TTC549 (cell line): Measurements from ENCODE around the gene EIPR1.
"Not testable (repeated sequence)": the region's sequence is repeated elsewhere in the genome, so short reads cannot be mapped to it uniquely, and the experiment has no call there.

Experiments
- FAIRE-seq: peaks from 2 replicates; lab custom pipeline; 2012; peaks lifted over from hg19 to GRCh38; lab: Jason Lieb, UNC

Gene EIPR1

DNA sequence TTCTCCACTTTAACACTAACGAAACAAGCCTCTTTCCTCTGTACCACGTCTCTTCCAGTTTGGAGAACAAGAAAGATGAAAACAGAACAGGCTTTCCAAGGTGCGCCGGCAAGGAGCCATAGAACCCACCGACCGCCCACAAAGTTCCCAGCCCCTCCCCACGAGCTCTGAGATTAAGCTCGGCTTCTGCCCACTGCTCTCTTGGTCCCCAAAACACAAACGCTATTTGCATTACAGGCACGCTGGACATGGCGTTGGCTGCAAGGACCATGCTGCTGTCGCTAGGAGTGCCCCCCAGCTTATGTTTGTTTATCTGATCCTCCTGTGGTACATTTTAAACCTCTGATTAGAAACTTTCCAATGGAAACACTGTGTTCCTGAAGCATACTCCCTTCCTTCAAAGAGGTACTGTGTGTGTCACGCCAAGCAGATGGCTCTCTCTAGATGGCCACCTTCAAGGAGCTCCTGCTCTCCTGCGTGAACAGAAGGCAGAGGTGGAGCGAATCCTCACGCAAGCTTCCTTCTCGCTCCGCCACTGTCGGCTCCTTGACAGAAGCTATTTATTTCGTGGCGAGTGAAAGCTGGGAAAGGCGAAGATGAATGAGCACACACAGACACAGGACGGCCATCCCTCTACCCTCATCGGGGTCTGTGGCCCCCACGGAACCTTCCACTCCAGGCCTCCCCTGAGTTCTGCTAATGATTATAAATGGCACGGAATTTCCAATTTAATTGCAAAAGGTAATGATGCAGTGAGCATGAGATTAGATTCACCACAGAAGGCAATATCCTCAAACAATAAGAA, 166.2 kb downstream of the EIPR1 start:
- FAIRE-seq = no peak

DNA sequence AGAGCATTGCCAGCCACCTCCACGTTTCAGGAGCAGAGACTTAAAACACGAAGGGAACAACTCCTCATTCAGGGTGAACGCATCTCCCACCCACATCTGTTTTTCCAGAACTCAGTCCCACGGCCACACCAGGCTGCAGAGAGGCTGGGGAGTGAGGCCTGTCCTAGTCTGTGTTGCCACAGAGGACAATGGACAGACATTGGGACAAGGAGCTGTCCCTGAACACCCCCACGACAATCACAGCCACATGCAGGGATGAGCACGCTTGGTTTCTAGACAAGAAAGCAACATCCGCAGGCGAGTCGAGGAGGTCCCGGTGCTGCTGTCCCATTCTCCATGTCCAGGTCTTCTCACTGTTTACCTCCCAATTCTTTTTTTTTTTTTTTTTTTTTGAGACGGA, 167.4 kb downstream of the EIPR1 start:
- no peak for FAIRE-seq

DNA sequence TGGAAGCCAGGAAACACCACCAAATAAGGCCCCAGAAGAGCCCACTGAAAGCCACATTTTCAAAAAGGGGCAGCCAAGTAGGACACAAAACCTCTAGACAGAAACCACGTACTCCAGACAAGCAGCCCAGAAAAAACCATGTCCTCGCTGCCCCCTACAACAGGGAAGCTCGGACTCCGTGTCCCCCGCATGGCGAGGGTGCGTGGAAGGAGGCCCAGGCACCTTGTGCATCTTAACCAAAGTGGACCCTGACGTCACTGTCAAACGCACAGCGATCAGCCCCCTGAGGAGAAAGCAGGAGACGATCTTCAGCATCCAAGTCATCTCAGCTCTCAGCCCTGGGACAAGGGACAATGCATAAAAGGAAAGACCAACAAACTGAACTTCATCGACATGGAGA, 168.4 kb downstream of the EIPR1 start:
- FAIRE-seq = no peak

DNA sequence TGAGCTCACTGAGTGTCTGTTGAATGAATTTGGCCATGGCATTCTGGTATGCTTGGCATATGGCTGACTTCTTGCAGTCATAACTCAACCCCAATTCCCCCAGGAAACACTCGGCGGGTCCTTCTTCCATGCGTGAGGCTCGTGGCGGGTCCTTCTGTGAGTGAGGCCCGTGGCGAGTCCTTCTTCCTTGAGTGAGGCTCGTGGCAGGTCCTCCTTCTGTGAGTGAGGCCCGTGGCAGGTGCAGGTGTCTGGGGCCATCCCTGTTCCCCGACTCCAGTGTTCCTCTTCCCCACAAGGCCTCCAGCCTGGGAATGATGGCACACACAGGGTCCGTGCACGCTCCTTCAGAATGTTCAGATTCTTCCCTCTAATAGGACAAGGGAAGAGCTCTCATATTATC, 169.0 kb downstream of the EIPR1 start:
- no peak for FAIRE-seq

DNA sequence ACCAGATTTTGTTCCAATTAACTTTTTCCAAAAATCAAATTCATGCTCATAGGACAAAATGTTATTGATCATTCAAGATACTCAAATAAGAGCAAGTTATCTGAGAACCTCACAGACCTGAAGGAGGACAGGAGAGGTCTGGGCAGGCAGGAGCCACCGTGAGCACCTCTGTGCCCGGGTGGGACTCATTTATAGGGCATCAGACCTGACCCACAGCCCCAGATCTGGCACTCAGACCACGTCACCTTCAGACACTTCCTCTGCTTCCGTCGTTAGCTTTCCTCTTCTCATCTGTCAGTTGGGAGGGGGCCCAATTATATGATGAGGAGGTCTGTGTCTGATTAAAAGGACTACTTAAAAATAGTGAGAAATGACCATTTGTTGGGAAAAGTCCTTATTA, 169.4 kb downstream of the EIPR1 start:
- FAIRE-seq = no peak

DNA sequence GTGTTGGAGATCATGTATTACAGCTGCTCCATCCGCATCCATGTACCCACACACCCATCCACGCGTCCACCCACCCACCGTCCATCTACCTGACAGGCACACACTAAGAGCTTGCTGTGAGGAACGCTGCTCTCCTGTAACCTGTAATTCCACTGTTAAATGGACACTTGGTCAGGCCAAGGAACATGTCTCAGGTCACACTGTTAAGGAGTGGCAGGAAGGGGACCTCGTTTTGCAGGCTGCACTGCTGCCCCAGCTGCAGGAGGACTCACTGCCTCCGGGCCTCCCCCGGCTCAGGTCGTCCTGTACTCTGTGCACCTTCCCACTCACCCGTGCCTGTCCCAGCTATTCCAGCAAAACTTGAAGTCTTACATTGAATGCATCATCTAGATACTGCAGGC, 170.5 kb downstream of the EIPR1 start:
- FAIRE-seq = no peak

DNA sequence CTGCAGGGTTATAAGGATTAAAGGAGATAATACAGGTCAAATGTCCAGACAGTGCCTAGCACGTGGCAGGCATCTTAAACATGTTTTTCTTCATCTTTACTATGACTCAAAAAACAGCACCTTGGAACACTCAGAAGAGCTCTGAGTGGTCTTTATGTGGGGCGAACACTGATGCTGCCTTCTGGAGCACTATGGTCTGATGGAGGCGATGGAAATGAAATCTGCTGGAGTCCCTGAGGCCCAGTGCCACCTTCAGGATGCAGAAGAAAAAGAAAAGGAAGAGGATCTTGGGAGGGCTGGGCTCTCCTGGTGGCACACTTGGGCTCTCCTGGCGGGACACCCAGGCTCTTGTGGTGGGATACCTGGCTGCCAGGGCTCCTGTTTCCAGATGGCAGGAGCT, 171.8 kb downstream of the EIPR1 start:
- no peak for FAIRE-seq

DNA sequence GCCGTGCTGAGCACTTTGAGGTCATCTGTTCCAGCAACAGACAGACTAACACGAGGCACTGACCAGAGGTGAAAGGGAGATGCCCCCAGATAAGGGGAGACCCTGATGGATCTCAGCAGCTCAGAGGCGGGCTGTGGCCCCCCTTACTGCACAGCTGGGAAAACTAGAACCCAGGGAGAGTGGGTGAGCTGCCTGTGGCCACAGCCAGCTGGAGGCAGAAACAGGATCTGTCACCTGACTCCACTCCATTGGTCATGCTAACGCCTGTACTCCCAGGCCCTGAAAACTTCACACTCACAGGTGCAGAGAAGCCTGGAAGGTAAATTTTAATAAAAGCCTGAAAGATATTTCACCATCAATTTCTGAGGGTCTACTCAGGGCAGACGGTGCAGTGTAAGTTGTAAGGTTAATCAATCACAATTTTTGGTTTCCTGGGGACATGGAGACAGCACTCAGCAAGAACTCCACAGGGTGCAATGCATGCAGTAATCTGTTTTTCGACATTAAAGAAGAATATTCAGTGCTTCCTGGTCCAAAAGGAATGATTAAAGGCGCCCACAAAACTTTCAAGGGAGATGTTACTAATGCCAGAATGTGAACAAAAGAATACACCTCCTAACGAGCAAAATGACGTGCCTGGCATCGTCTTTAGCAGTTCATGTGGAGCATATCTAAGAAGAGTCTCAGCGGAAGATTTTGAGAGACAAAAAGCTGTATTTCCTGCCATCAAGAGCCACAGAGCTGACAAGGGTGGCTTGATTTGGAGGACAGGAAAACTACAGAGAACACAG, 173.4 kb downstream of the EIPR1 start:
- no peak for FAIRE-seq

DNA sequence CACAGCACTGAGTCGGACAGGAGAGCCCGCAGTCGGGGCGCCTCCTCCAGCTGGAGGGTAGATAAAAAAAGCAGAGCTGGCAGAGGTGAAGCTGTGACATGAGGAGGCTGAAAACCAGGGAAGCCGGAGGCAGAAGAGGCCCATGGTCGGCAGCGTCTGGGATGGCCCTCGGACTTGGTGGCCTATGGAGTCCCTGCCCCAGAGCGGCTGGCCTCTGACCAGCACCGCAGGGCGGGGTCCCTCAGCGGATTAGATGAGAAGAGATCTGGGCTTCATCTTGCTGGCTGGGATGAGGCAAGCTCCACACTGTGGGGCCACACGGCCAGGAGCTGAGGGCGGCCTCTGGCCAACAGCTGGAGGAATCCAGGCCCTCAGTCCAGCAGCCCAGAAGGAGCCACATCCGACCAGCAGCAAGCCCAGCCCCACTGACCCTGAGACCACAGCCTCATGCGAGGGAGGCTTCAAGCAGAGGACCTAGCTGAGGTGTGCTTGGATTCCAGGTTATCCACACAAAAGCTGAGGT, 174.1 kb downstream of the EIPR1 start:
- FAIRE-seq = no peak

DNA sequence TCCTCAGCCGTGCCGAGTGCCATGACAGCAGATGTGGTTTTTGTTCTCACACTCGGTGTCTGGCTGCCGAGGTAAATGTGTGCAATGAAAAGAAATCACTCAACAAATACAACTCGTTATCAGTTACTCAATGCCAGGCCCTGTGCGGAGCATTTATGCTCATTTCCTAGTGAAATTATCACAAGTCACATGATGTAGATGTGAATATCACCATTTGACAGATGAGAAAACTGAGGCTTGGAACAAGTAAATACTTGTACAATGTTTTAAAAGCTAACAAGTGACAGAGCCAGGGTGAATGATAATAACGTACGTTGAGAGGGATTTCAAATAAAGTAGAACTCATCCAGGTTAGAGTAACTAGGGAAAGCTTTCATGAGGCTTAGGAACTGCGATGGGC, 174.7 kb downstream of the EIPR1 start:
- no peak for FAIRE-seq

DNA sequence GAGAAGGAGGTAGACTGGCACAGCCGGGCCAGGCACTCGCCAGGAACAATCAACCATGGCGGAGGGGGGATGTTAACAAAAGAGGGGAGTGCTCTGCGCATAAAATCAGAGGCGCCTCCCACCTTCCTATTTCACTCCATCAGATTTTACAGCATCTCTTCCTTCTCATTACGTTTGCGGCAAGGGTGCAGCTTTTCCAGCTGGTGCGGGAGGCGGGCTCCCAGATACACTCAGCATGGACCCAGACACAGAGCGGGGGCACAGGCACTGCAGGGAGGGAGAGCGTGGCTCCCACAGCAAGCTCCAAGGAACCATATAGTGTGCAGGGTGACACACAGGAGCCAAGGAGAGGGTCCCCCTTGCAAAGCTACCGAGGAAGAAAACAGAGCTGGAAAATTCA, 176.3 kb downstream of the EIPR1 start:
- FAIRE-seq = no peak

DNA sequence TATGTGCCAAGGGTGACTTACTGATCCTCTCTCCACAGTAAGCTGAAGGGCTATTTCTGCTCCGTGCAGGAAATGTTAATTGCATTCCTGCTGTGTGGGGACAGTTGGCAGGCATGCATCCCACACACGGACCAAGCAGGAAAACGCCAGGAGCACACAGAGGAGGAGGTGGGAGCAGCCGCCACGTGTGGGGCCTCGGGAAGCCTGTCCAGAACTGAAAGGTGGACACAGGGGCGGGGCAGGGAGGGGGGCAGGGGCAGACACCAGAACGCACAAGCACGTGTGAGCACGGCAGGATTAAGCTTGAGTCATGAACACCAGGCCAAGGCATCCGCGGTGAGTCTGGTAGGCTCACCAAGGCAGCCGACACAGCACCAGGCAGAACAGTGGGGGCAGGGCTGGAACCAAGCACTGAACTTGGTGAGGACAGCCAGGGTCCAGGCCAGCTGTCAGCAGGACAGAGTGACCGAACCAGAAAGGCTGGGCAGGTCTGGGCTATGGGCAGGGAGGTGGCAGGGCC, 177.1 kb downstream of the EIPR1 start:
- no peak for FAIRE-seq

DNA sequence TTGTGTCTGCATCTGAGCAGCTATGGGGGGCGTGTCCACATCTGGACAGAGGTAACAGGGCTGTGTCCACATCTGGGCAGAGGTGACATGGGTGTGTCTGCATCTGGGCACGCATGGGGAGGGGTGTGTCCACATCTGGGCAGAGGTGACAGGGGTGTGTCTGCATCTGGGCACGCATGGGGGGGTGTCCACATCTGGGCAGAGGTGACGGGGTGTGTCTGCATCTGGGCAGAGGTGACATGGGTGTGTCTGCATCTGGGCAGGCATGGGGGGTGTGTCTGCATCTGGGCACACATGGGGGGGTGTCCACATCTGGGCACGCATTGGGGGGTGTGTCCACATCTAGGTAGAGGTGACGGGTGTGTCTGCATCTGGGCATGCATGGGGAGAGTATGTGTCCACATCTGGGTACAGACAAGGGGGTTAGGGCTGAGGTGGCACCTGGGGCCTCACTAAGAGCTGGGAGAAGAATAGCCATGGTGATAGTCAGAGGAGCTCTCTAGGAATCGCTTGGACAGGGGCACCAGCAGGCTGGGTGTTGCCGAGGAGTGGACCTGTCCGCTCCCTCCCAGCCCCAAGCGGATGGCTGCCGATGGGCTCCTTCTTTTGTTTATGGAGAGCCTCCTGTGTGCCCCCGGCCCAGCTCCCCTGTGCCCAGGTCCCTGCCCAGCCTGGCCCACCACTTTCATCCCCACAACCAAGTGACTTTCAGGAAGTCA, 177.8 kb downstream of the EIPR1 start:
- no peak for FAIRE-seq

DNA sequence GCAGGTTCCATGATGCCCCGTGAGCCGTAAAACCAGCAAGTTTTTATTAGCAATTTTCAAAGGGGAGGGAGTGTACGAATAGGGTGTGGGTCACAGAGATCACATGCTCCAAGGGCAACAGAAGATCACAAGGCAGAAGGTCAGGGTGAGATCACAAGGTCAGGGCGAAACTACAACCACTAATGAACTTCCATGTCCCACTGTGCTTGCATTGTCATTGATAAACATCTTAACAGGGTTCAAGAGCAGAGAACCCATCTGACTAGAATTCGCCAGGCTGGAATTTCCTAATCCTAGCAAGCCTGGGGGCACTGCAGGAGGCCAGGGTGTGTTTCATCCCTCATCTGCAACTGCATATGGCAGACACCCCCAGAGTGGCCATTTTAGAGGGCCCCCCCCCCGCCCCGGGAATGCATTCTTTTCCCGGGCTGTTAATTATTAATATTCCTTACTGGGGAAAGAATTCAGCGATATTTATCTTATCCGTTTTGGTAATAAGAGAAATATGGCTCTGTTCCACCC, 178.9 kb downstream of the EIPR1 start:
- not testable (repeated sequence) for FAIRE-seq

DNA sequence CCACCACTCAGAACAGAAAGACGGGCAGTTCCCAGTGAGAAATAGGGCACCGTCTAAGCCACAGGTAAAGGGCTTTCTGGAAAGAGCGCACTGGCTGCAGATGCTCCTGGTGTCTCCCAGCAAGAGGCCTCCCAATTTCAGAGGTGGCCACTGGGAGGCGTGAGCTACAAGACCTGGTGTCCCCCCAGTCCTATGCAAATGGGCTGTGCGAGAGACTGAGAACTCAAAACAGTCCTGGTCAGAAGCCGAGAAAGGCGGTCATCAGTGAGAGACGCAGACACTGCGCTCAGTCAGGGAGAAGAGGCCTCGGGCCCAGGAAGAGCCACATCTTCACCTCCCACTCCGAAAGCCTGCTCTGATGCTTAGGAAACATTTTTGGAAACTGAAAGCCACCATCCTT, 179.5 kb downstream of the EIPR1 start:
- no peak for FAIRE-seq

DNA sequence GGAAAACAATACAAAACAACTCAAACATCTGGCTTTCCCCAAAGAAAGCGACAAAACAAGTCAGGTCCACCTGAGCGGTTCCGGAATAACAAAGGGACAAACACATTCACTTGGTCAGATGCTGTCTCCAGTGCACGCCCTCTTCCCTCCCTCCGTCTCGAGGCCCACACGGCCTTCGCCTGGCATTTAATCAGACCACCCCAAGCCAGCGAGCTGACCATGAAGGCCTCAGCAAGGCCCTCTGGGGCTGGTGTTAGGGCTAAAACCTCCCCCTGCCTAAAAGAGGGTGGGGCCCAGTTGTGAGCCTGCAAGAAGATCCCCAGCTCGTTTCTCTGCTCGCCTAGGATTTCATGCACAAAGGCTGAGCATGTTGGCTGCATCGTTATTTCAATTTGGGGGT, 180.3 kb downstream of the EIPR1 start:
- FAIRE-seq = no peak

DNA sequence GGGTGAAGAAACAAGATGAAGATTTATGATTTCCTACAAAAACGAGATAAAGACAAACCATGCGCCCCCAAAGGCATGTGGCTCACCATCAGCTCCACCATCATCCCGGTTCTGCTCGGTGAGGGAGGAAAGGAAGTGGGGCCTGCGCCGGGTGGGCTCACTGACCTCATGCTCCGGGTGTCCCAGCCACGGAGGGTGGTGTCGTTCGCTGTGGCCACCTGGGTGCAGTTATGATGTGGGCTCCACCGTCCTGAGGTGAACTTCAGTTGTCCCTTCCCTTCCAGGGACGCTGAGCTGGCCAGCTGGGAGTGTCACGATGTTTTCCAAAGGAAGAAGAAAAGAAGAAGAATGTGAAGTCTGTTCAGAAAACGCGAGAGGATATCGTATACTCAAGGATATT, 180.9 kb downstream of the EIPR1 start:
- no peak for FAIRE-seq

DNA sequence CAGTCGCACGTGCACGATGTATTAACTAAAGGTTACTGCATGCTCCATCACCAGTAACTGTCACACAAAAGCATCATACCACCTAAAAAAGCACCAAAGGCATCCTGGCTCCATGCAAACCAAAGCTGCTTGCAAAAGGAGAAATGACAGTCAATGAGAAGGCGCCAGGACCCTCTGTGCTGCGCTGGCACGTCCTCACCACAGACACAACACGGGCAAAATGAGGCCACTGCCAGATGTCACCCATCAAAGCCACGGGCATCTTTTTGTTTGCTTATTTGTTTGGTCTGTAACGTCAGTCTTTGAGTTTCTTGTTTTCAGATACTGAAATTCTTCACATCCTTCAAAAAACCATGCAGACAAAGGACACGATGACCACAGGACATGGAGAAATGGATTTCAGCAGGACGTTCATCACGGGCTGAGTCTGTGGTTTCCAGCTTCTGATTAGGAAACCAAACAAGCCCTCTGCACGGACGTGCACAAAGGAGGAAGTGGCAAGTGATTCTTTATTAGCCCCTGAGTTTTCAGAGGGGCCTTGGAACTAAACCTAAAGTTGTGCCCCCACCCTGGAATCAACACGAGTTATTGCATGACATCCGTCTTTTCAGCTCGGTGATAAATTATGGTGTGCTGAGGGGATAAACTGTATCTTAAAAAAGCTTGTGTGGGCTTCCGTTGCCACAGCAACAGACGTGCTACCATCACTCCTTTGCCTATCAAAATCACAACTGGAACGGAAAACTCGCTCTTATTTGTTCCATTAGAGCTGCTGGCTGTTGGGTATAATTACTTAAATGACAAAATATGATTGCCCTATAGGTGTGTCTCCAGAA, 181.8 kb downstream of the EIPR1 start:
- FAIRE-seq = no peak

DNA sequence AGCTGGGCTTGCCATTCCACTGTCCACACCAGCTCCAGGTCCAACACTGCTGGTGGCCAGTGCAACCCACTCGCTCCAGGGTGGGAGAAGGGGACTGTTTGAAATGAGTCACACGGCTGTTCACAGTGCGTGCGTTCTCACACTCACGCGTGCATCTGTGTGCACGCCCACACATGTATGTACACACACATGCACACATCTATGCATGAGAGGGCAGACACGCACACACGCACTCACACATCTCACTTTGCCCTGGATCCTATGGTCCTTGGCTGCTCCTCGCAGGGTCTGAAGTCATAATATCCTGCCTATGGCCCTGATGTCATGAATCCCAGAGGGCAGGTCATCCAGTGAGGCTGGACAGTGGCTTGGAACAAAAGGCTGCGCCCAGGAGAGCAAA, 182.8 kb downstream of the EIPR1 start:
- no peak for FAIRE-seq

DNA sequence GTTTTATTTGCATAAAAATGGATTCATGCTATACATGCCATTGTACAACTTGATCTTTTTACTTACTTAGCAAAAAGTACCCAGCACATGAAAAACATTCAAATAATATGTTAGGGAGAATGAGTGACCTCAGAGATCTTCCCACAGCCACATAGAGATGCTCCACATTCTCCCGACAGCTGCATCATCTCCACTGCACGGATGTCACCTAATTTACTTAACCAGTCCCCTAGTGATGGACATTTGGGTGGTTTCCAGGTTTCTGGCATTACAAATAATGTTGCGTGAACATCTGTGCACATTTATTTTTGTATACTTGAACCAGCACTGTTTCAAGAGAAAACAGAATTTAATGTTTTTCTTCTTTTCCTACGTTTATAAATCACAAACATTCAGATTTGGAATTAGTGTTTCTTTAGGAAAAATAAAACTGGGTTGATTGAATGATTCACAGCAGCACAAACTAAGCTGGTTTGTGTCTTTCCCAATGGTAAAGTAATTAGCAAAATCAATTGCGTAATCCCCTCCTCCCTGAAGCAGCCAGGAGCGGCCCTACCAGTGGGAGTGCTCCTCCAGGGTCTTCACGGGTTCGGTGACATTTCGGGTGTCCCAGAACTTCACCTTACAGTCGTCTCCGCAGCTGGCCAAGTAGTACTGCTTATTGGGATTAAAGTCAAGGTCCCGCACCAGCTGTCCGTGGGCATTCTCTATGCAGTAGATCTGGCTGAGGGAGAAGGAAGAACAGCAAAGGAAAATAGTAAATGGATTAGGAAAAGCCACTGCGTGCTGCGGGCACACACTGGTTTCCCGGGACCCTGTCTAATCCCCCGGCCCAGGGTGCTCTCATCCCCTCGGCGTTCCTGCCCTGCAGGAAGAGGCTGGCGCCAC, 183.9 kb downstream of the EIPR1 start:
- no peak for FAIRE-seq
